Dermis blood vessel endothelial cell (primary cell): ENCODE data around the gene PTPRN2. TPM values are rescaled to one million over a fixed set of nuclear protein-coding genes. Genes with fewer than 3 reads are reported as not detected.
"Not testable (repeated sequence)": the region's sequence is repeated elsewhere in the genome, so short reads cannot be mapped to it uniquely, and the experiment has no call there.

Experiments
- DNase-seq: peaks from one replicate; pipeline ENCODE4 v3.0.0; 2010
- total RNA-seq: library from RNA; depleted of rRNA; stranded (reverse); fragments of >200 nt; gene quantifications from 2 replicates; pipeline ENCODE4 v1.2.3, GENCODE V29; 2014

Gene PTPRN2
- total RNA-seq, 1 donor from 2014 or later = 2.2 TPM

DNA sequence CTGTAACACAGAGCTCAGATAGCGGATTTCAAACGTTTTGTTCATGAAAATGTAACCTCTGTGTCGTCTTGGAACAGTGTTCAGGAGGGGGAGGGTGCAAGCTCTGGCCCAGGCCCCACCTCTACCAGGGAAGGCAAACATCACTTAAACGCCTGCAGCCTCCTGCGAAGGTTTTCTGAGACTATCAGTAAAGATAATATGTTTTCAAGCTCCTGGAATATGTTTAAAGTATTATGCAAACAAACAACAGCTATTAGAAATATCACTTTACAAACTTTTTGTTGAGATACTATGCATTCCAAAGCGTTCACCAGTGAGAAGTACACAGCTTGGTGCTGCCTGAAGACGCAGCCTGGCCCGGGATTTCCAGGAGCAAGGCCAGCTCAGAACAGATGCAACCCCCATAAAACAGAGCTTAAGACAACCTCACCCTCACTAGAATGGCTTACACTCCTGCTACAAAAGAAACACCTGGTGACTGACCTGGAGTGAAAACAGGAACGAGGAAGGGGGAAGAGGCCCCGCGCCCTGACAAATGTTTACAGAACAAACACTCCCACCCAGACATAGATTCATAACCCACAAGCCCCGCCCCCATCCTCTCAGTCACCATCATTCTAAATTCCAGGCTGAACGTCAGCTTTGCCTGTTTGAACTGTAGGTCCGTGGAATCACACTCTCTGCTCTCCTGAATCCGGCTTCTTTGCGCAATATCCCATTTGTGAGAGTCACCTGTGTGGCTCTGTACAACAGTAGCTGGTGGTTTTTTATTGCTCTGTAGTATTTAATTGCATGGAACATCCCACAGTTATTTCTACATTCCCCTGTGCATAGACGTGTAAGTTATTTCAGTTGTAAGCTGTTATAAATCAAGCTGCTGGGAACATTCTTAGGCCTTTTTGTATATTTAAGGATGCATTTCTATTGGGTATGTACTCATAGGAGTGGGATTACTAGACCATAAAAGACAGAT, 155.0 kb downstream of the PTPRN2 start:
- no peak for DNase-seq

DNA sequence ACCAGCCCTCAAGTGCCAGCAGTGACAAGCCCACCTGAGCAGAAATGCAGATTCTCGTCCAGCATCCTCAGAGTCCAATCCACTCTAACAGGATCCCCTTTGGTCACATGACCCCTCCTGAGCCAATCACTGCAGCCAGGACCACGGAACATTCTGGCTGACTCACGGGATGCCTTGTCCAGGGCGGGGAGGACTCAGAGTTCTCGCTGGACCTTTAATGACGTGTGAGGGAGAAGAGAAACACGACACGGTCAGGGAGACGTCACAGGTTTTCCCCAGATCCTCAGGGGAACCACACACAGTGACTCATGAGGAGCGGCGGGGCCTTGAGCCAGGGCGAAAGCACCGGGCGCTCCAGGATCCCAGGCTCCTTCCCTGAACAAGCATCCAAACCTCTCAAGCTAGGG, 155.7 kb downstream of the PTPRN2 start:
- no peak for DNase-seq

DNA sequence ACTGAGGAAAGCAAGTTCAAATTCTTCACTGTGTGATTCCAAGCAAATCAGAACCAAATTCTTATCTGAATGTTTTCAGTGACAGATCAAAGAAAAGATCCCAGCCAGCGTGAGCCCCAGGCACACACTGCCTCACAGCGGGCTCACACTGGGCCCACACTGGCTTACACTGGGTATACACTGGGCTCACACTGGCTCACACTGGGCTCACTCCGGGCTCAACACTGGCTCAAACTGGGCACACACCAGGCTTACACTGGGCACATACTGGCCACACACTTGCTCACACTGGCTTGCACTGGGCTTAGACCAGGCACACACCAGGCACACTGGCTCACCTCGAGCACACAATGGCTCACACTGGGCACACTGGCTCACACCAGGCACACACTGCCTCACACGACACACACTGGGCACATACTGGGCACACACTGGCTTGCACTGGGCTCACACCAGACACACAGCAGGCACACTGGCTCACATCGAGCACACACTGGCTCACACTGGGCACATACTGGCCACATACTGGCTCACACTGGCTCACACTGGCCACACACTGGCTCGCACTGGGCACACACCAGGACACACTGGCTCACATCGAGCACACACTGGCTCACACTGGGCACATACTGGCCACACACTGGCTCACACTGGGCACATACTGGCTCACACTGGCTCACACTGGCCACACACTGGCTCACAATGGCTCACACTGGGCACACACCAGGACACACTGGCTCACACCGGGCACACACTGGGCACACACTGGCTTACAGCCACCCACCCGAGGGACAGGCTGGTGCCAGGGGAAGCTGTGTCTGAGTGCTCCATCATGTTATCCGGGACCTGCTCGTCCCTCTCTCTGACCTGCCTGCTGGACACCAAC, 156.3 kb downstream of the PTPRN2 start:
- DNase-seq = no peak

DNA sequence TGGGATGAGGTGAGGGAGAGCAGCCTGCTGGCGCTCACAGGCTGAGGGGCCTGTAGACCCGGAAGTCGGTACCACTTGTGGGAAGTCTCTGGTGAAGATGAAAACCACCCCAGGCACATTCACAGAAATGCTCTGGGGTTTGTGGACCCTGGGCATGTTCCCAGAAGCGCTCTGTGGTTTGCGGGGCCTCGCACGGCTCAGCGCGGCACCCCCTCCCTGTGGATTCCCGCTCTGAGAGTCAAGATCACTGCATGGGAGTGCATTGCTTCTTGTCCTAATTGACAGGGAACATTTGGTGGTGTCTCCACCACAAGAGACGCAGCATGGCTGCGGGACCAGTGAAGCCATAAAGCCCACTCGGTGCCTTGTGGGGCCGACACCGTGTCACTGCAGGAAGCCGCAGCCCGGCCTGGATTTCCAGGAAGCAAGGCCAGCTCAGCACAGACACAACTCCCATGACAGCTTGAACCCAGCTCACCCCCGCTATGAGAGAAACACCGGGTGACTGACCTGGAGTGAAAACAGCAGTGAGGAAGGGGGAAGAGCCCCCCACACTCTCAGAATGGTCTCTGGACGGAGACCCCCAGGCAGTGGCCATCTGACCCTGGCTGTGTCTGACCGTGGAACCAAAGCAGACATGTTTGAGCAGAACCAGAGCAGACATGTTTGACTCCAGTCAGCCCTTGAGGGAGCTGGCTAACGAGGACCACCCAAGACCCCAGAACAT, 157.2 kb downstream of the PTPRN2 start:
- DNase-seq = no peak

DNA sequence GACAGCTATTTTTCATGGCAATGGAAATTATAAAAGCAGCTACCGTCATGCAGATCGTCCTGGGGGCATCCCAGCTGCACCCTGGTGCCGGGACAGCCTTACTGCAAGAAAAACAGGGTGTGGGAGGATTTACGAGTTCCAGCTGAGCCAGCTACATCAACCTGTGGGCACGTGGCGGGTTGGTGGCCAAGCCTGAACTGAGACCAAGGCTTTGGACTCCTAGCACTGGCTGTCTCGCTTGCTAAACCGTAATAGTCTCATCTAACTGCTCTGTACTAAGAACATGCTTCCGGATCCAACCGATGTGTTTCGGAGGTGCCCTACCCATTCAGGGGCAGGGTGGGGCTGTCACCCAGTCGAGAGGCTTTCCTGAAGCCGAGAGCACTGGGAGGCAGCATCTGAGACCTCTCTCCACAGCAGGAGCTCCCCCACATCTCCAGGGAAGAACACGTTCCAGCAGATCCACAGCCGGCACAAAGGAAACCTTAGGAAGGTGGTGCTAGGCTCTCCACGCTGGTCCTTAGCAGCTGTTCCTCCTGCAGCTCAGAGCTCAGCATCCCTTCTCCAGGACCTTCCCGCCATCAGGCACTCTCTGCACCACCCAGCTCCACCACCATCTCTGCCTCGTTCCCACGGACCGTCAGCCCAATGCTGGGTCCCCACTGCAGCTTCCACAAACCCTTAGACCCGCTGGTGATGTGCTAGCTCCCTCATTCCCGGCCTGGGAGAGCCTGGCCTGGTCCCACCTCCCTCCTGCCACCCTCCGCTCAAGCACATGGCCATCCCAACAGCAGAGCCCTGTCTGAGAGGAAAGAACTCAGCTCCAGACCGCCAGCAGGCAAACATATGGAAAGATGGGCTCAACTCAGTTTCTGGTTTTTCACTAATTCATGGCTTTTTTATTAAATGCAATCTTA, 158.5 kb downstream of the PTPRN2 start:
- no peak for DNase-seq

DNA sequence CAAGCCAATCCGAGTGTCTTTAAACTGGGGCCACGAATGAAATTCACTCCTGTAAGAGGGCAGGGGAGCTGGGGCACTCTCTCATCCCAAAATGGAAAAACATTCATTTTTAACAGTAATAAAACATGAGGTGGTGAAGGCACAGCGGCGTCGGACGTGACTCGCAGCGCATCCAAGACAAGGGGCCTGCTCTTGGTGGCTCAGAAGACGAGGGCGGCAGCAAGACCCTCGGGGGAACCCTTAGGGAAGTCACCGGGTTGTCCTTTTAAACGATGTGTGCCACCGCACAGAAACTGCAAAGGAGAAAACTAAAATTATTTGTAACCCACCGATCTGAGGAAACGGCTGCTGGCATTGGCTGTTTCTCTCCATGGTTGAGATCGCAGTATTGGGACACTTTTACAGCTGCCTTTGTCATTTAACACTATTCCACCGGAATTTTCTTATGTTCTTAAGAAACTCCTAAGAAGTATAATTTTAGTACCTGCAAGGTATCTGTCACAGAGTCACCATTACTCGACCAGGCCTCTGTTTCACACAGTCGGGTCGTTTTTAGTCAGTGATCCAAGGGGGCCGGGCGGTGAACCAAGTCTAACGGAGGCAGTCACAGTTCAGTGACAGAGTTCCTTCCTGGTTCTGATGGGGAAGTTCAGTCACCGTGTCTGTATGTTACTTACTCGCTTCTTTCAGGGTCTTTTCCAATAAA, 159.3 kb downstream of the PTPRN2 start:
- DNase-seq = no peak

DNA sequence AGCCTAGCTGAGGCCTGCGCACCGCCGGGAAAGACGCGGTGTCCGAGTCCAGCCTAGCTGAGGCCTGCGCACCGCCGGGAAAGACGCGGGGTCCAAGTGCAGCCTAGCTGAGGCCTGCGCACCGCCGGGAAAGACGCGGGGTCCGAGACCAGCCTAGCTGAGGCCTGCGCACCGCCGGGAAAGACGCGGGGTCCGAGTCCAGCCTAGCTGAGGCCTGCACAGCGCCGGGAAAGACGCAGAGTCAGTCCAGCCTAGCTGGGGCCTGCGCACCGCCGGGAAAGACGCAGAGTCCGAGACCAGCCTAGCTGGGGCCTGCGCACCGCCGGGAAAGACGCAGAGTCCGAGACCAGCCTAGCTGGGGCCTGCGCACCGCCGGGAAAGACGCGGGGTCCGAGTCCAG, 161.9 kb downstream of the PTPRN2 start:
- not testable (repeated sequence) for DNase-seq

DNA sequence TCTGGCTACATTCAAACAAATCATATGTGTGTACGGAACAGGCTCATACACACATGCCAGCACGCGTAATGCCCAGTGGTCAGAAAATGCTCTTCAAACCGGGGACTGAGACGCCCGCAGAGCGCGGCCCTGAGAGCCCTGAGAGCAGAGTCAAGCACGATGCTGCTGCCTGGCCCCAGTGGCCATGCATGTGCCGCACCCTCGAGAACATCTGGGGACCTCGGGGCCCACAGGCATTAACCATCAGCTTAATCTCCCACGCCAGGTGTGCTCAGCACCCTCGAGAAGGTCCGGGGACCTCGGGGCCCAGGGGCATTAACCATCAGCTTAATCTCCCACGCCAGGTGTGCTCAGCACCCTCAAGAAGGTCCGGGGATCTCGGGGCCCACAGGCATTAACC, 163.1 kb downstream of the PTPRN2 start:
- no peak for DNase-seq

DNA sequence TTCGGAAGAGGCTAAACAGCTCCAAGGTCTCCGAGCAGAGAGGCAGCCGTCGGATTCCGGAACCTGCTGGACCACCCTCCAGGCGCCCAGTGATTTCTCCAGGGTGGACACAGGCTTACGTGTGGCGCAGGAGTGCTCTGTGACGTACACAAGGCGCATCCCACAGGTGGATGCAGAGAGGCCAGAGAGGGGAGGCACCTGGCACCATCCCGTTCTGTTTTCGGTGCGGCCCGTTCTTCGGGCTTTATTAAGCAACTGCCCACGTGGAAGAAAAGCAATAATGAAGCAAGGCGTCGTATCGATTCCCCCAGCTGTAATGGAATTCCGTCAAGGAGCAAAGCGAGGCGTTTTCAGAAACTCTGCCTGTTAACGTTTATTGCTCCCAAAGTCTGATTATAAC, 163.6 kb downstream of the PTPRN2 start:
- DNase-seq = no peak

DNA sequence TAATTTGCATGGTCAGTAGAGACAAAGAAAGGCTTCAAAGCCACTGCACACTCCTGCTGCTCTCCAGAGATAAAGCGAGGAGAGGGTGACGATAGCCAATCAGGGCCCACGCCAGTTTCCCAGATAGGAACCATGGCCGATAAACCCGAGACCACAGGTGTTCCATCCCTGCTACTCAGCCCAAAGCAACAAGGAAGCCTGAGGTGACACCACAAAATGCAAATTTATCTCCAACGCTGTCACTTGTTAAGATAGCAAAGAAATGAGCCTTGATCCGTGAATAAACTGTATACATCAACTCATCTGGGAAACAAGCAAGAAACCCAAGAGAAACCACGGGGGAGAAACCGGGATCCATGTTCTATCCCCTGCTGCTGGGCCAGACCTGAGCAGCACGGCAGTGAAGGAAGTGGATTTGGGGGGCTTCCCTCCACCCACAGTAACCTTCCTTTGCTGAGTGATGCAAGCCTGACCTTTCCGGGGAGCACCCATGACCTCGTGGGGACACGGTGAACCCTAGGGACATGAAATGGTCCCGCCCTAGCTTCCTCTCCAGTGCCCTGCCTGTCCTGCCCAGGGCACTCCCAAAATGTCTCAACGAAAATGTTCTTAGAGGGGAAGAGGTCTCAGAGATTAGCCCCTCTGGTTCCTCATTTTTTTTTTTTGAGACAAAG, 164.6 kb downstream of the PTPRN2 start:
- no peak for DNase-seq

DNA sequence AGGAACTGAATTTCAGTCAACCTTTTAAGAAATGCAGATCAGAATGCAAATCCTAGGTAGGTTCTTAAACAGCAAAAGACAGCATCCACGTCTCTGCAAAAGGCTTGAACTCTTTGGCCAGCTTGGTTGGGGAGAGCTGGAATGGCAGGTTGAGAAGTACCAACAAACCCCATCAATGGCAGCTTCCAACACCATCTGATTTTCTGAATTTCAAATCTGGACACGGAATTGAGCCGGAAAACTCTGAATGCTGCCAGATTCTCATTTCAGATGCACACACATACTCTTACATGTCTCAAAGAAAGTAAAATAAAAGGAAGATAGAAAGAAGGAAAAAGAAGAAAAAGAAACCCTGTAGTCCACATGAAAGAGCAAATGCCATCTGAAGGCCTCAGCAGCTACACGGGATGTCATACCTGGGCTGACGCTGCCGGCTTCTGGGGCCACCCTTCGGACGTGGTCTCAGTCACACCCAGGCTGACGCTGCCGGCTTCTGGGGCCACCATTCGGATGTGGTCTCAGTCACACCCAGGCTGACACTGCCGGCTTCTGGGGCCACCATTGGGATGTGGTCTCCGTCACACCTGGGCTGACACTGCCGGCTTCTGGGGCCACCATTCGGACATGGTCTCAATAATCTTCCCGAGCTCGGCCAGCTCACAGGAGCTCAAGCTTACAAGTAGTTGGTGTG, 165.3 kb downstream of the PTPRN2 start:
- DNase-seq = no peak

DNA sequence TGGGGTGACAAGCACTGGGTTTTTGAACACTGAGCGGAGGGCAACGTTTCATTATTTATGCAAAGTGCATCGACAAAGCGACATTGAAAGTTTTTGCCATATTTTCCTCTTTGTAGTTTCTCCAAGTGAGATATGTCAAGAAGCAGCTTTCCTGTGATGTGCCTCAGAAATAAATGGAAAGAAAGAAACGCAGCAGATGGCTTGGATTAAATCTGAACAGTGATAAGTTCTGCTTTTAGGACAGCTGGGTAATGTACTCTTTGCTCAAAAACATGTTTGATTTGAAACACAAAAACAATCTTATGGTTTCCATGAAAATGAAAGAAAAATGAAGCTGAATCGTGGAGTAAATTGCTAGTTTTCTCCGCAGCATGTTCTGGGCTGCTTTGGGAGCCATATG, 166.3 kb downstream of the PTPRN2 start:
- no peak for DNase-seq

DNA sequence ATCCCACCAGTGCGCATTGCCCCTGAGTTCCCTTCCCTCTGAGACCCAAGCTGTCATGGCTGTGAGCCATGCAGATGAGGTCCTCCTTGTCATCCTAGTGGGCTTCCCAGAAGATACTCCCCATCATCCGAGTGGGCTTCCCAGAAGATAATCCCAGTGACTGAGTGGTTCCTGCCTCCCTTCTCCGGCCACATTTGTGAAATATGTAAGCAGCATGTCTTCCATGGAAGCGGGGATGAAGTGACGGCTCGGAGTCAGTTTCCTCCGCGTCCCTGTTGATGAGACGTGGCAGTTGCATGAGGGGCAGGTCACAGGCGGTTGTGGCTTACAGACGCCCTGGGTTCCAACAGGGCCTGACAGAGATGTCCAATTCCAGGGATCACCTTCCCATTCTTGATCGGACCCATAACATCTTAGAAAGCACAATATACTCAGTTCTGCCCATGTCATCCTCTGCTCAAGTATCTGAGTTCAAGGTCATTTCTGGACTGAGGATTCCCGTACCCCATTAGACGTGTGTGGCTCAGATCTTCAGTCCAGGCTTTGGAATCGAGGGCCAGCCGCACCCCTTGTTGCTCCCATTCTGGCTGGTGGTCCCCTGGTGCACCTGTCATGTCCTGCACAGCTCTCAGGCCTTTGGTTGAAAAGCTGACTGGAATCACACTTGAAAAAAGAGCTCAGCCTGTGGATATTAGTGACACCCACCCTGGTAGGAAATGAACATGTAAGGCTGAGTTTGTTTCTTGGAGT, 166.9 kb downstream of the PTPRN2 start:
- DNase-seq = no peak

DNA sequence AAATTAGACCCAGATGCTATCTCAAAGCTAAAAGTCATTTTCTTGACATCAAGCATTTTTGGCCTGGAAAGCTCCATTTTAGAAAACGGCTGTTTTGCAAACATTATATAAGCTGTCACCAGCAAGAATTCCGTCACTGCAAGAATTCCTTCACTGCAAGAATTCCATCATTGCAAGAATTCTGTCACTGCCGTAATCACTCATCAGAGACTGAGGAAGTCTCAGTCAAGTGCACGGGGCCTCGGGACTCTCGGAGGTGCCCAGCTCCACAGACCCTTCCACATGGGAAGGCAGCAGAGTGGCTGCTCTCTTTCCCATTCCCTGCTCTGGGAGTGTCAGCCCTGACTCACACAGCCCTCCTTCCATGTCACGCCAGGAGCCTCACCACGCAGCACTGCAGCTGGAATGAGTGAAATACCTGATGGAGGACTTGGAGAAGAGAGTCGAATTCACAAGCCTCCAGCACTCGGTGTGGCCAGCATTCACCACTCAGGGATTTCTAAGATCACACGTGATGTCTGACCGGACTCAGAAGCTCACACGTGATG, 168.3 kb downstream of the PTPRN2 start:
- DNase-seq = no peak

DNA sequence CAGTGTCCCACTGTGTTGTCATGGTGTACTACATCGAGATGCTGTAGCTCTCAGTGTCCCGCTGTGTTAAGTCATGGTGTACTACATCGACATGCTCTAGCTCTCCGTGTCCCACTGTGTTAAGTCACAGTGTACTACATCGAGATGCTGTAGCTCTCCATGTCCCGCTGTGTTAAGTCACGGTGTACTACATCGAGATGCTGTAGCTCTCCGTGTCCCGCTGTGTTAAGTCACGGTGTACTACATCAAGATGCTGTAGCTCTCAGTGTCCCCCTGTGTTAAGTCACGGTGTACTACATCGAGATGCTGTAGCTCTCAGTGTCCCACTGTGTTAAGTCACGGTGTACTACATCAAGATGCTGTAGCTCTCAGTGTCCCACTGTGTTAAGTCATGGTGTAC, 169.2 kb downstream of the PTPRN2 start:
- DNase-seq = not testable (repeated sequence)

DNA sequence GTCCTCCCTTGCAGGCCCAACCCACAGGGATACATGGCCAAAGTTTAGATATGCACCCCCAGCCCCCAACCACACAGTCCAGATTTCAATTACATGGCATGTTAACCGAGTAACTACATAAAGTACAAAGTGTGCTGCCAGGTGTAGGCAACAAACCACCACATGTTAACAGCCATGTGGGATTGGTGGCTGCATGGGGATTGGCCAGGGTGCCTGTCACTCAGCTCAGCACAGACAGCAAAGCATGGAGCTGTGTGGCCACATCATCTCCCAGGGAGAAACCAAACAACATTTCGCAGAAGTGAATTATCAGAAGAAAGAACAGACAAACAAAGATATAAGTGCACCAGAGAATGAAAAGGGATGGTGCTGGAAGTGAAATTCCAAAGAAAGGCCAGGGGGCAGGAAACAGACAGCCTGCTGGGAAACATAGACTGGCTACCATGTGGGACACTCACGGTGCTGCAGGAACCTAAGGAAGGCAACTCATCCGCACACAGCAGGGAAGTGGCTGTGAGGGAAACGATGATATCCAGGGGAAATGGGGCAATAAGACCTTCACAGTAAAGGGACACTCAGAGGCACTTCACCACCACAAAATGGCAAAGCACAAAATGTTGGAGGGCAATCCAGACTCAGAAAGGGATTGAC, 171.2 kb downstream of the PTPRN2 start:
- no peak for DNase-seq

DNA sequence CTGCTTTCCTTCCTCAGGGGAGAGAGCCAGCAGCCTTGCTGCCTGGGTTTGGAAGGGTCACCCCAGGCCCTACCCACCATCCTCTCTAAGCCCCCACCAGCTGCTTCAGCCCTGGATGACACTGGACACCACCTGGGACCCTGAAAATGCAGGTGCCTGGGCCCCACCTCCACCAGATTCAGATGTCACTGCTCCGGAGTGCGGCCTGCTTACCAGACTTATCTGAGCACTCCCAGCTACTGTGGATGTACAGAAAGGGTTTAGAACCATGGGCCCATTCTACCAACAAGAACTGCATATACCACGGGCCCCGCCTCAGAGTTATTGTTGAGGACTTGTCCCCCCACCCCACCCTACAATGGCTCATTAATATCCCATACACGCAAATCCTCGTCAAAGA, 172.3 kb downstream of the PTPRN2 start:
- no peak for DNase-seq

DNA sequence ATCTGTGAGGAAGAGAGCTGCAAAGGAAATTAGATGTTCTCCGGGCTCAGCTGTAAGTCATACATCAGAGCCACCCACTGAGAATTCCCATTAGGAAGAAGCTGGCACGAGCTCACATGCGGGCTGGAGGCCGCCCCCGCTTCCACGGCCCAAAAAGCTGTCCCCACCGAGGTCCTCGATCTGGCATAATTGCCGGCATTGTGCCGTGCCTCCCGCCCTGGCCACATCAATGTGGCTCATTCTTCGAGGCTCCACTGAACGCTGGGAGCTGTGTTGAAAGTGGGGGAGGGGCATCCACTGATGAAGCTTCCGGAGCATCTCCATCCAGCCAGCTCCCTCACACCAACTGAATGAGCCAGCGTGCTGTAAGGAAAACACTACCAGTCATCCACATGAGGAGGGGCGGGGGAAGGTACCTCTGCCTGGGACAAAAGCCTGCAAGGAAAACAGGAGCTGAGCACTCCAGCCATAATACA, 173.1 kb downstream of the PTPRN2 start:
- no peak for DNase-seq
